Measurements from ENCODE around the gene TMPRSS4. TPM values are rescaled to one million over a fixed set of nuclear protein-coding genes. Genes with fewer than 3 reads are reported as not detected.

TMPRSS4 gene
- total RNA-seq, 1 experiment from 2014 or later: not detected

GRCh38 chr11:118112711-118113430 is 36.0 kb downstream of the TMPRSS4 start:
- peaks cover 6% of the 10 kb centered on the region for H3K27me3 Mint-ChIP-seq (ENCODE audit: low read depth)
- H3K9me3 Mint-ChIP-seq: no peaks in the 10 kb centered on the region
- no peak overlapping the region for H3K4ac ChIP-seq (ENCODE audit: low read depth, low read length)
- no peak overlapping the region for H3K23ac ChIP-seq (ENCODE audit: insufficient read length, low read depth, low read length)
- no peak overlapping the region for H3K14ac ChIP-seq (ENCODE audit: insufficient read depth, low read length)
- H4K5ac ChIP-seq (ENCODE audit: insufficient read length, low read depth, low read length): no peak overlapping the region
- no peak overlapping the region for H2BK15ac ChIP-seq (ENCODE audit: low read depth, low read length)
- no peaks in the 10 kb centered on the region for H3K36me3 Mint-ChIP-seq (ENCODE audit: insufficient read depth in 1 of 3, low read depth in 3 of 3)
- 0 out of 2 replicates have a peak, but pooled peaks cover 3% of the 10 kb centered on the region for H3K4me1 ChIP-seq (ENCODE audit: insufficient read depth, low read length)
- no peak for TF ChIP-seq CTCF (conservative IDR thresholded peaks at IDR 0.05)
- H3K4me2 ChIP-seq (ENCODE audit: insufficient read depth, insufficient read length, low read length): no peak overlapping the region
- no peaks in the 10 kb centered on the region for H3K23me2 ChIP-seq (ENCODE audit: insufficient read length, low read depth, low read length, poor library complexity, severe bottlenecking)
- H3K79me1 ChIP-seq (ENCODE audit: insufficient read depth, low read depth, low read length, poor library complexity, severe bottlenecking): no peaks in the 10 kb centered on the region
- no peak overlapping the region for H3K18ac ChIP-seq (ENCODE audit: insufficient read length, low read depth, low read length)
- H3K27ac ChIP-seq (ENCODE audit: insufficient read length, low read depth, low read length): no peak overlapping the region
- DNase-seq: no peak
- H3K4me3 Mint-ChIP-seq: no peak overlapping the region
- no peak overlapping the region for H2BK12ac ChIP-seq (ENCODE audit: insufficient read length, low read depth, low read length)
- H2BK5ac ChIP-seq (ENCODE audit: insufficient read length, low read length): no peak overlapping the region
- H4K8ac ChIP-seq (replicated peaks; ENCODE audit: insufficient read length, low read depth, low read length): no peak overlapping the region
- H2BK20ac ChIP-seq (ENCODE audit: low read depth, low read length, poor library complexity, severe bottlenecking): no peak overlapping the region
- H3K4me1 Mint-ChIP-seq: peaks cover 11 to 22% of the 10 kb centered on the region in 2 experiments
- H3K27ac Mint-ChIP-seq: no peak overlapping the region
- no peak overlapping the region for H2AFZ ChIP-seq (ENCODE audit: low read length)
- no peaks in the 10 kb centered on the region for H3K79me2 ChIP-seq (ENCODE audit: insufficient read depth, low read length)
- H3K9ac ChIP-seq (ENCODE audit: extremely low read depth, insufficient read length, low read length): no peak overlapping the region
- no peak overlapping the region for H2AK5ac ChIP-seq (ENCODE audit: insufficient read length, low read length)
- no CpG with 5 or more reads among the region's 11 CpGs for WGBS (ENCODE audit: extremely low coverage, insufficient read length, low lambda C conversion rate)
- H3T11ph ChIP-seq (ENCODE audit: low read length): no peak overlapping the region
- no peak overlapping the region for H2BK120ac ChIP-seq (ENCODE audit: low read depth, low read length, poor library complexity, severe bottlenecking)
- no peaks in the 10 kb centered on the region for H3K27me3 ChIP-seq (ENCODE audit: insufficient read depth, low read length)
- H4K91ac ChIP-seq (ENCODE audit: insufficient read length, low read depth, low read length): no peak overlapping the region
- H3K9me3 ChIP-seq (ENCODE audit: control insufficient read depth, low read depth, low read length): no peaks in the 10 kb centered on the region
- no peaks in the 10 kb centered on the region for H4K20me1 ChIP-seq (ENCODE audit: control insufficient read depth, insufficient read depth, insufficient read length)
- H3K56ac ChIP-seq (ENCODE audit: insufficient read length, low read depth, low read length): no peak overlapping the region
